HG03442 (cell line): Measurements from ENCODE around the gene TRAPPC13.
"Not testable (repeated sequence)": the region's sequence is repeated elsewhere in the genome, so short reads cannot be mapped to it uniquely, and the experiment has no call there.

ENCODE experiments used
- ATAC-seq: cut with Tn5 transposase; IDR thresholded peaks from one replicate; pipeline ENCODE4 v1.9.1; 2021; ENCODE audit warnings: mild to moderate bottlenecking, moderate library complexity; ENCODE audit not compliant: unreplicated experiment

Gene TRAPPC13

DNA sequence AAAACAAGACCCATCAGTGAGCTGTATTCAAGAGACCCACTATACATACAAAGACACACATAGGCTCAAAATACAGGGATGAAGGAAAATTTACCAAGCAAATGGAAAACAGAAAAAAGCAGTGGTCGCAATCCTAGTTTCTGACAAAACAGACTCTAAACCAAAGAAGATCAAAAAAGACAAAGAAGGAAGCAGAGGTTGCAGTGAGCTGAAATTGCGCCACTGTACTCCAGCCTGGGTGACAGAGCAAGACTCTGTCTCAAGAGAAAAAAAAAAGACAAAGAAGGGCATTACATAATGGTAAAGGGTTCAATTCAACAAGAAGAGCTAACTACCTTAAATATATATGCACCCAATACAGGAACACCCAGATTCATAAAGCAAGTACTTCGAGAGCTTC lies 51.2 kb downstream of the TRAPPC13 start:
- ATAC-seq, result not testable (repeated sequence)

DNA sequence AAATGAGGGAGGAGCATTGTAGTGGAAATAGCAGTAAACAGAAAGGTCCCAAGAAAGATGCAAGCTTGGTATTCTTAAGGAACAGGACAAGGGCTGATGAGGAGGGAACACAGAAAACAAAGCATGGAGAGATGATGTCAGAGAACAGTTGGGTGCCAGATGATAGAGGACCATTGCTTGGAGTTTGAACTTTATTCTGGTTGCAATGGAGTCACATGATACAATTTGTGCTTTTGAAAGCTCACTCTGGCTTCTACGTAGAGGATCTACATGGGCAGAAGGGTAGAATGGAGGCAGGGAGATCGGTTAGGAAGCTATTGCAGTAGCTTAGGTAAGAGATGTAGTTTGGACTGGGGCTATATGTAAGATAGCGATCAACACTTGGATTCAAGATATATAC lies 57.3 kb downstream of the TRAPPC13 start:
- no peak for ATAC-seq

DNA sequence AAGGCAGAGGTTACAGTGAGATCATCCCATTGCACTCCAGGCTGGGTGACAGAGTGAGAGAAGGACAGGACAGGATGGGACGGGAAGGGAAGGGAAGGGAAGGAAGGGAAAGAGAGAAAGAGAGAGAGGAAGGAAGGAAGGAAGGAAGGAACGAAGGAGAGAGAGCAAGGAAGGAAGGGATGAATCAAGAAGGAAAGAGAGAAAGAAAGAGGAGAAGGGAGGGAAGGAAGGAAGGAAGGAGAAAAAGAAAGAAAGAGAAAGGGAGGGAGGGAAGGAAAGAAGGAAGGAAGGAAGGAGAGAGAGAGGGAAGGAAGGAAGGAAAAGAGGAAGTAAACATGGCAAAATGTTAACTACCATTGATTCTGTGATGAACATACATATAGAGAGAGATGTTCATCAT lies 68.3 kb downstream of the TRAPPC13 start:
- no peak for ATAC-seq

DNA sequence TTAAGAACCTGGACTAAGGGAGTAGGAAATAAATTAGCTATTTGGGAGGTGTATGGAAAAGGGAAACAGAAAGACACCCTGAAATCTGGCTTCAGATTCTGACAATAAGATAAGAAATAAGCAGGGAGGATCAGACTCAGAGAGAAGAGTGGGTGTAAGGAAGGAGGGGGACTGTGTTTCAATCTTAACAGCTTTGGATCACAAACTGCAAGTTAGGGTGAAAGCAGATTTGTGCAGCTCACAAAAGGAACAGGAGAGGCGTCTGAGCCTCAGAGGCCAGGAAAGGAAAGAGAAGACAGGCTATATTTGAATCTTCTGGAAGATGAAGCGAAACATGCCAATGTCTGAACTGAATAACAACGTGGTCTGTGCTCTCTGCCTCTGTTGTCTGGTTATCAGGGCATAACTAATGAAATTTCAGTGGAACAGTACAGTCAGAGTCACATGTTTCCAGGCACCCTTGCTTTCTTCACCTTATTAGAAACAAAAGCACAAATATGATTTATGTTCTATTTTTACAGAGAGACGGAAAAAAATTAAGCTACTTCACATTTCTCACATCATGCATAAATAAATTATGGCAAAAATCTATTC lies 70.4 kb downstream of the TRAPPC13 start:
- ATAC-seq, result no peak

DNA sequence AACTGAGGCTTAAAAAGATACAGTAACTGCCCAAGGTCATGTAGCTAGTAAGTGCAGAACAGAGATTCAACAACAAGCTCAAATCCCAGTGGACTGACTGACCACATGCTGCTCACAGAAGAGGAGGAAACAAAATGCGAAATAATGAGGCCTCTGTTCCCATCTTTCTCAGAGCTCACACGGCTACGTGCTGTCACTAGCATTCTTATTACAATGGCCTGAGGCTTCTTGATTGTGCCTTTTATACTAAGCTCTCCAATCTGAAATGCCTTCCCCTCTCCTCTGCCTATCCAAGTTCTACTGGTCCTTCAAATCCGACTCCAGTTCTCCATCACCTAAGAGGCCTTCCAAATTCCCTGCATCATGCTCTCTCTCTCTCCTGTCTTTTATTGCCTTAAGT lies 71.1 kb downstream of the TRAPPC13 start:
- ATAC-seq, result no peak

- ATAC-seq, result no peak
Measured at GRCh38 chr5:65696892-65697291, 72.1 kb downstream of the TRAPPC13 start.

- ATAC-seq, result peak; percentile 51
Measured at GRCh38 chr5:65699338-65699737, 74.5 kb downstream of the TRAPPC13 start.

DNA sequence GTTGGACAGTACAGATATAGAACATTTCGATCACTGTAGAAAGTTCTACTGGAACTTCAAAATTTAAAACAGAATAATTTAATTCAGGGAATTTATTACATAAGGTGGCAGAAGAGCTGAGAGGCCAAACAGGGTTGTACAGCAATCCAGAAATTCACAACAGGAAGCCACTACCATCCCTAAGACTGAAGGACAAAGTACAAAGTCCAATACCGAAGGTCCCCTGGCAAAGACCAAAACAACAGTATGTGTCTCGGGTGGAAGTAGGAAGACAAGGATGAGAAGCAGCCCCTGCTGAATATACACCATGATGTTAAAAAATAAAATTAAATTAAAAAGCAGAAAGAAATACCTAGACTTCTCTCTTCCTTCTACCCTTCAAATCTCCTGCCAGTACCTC lies 77.2 kb downstream of the TRAPPC13 start:
- no peak for ATAC-seq

GRCh38 chr5:65704621-65705239 lies 79.9 kb downstream of the TRAPPC13 start:
- ATAC-seq, result no peak

- no peak for ATAC-seq
Measured at GRCh38 chr5:65707663-65708062, 82.8 kb downstream of the TRAPPC13 start.

- ATAC-seq, result no peak
Measured at GRCh38 chr5:65708145-65708544, 83.3 kb downstream of the TRAPPC13 start.
